ENCODE measurements around the gene DOCK3. TPM values are rescaled to one million over a fixed set of nuclear protein-coding genes. Genes with fewer than 3 reads are reported as not detected.

Gene DOCK3
- total and polyA plus RNA-seq, 2 donors from 2014 or later = 0.49 to 0.54 TPM

DNA sequence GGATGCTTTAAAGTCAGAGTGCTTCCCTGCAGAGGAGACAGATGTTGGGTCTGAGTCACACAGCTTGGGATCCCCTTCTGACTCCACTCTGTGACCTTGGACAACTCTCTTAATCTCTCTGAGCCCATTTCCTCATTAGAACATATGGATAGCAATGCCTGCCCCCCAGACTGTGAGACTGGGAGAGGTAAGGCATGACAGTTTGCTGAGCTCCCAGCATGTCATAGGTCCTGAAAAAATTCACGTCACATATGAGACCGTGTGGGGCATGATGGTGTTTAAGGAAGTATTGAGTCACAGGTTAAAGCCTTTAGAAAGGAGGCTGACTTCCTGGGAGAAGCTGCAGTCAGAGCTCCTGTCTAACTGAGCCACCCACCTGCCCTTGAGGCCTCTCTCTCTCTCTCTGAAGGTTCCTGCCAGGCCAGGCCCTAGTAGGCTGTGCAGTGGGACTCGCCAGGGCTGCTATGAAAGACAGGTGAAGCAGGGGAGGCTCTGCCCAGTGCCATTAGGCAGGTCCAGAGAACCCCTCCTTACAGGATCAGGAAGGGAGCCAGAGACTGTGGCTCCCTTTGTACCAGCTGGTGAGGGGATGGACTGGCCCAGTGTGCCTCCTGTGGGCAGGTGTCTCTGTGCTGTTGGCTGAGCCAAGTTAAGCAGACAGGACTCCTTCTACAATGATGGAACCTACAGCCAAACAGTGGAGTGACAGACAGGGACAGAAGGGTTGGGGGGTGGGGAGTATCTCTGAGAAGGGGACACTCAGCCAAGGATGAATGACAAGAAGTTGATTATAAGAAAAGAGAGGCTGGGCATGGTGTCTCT is 19.5 kb upstream of the DOCK3 start:
- Histone ChIP-seq H3K4me3 (ENCODE audit: low read length in 3 of 3) (no peak overlapping the region), H3K4me1 (ENCODE audit: control insufficient read depth in 2 of 3, insufficient read depth in 2 of 3, low read depth in 1 of 3, low read length in 3 of 3) (no peaks in the 10 kb centered on the region), H3K9ac (ENCODE audit: low read length in 3 of 3) (no peak overlapping the region), H3K9me3 (ENCODE audit: control insufficient read depth in 2 of 3, insufficient read depth in 1 of 3, low read length in 3 of 3) (no peaks in the 10 kb centered on the region), H3K36me3 (ENCODE audit: control insufficient read depth in 2 of 3, insufficient read depth in 3 of 3, low read length in 3 of 3) (no peaks in the 10 kb centered on the region), H3K27me3 (ENCODE audit: control insufficient read depth, insufficient read depth, low read length) (no peaks in the 10 kb centered on the region), H3K27ac (ENCODE audit: low read depth in 2 of 2, low read length in 2 of 2) (no peak overlapping the region)
- FAIRE-seq (no peak), DNase-seq (no peak)
- intact Hi-C loops (cut with DNase I) = no loop called here
- TF ChIP-seq, protein P1, sequence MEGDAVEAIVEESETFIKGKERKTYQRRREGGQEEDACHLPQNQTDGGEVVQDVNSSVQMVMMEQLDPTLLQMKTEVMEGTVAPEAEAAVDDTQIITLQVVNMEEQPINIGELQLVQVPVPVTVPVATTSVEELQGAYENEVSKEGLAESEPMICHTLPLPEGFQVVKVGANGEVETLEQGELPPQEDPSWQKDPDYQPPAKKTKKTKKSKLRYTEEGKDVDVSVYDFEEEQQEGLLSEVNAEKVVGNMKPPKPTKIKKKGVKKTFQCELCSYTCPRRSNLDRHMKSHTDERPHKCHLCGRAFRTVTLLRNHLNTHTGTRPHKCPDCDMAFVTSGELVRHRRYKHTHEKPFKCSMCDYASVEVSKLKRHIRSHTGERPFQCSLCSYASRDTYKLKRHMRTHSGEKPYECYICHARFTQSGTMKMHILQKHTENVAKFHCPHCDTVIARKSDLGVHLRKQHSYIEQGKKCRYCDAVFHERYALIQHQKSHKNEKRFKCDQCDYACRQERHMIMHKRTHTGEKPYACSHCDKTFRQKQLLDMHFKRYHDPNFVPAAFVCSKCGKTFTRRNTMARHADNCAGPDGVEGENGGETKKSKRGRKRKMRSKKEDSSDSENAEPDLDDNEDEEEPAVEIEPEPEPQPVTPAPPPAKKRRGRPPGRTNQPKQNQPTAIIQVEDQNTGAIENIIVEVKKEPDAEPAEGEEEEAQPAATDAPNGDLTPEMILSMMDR (IDR thresholded peaks at IDR 0.05; ENCODE audit: borderline replicate concordance, extremely low read depth, insufficient read depth) = no peak

DNA sequence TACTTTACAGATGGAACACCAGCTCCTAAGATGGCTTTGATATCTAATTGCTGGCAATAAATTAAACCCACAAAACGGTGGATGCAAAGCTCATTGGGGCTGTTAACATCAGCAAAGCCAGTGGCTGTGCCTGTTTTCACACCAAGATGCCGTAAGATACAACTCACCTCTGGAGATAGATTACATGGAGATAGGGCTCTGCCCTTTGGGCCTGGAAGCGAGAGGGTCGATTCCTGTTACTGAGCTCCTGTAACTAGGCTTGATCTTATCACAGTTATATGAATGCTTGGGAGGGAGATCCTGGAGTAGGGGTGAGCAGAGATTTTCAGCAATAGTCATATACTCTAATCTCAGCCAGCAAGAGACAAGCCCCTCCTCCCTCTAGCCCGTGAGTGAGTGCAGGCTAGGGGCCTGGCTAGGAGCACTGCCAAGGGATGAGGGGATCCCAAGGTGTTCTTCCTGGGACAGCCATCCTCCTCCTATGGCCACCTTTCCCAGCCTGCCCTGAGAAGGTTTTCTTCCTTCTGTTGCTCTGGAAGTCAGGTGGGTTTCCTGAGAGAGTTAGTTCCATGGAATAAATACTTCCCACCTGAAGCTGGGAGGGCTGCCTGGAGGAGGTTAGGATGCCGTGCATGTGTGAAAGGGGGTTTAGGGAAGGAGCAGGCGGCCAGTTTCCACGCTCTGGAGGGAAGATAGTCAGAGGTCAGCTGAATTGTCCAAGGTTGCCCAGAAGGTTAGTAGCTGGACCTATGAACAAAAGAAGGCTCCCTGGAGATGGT is 18.1 kb upstream of the DOCK3 start:
- TF ChIP-seq, protein P1 (IDR thresholded peaks at IDR 0.05; ENCODE audit: borderline replicate concordance, extremely low read depth, insufficient read depth) = no peak
- Histone ChIP-seq H3K9me3 (ENCODE audit: control insufficient read depth in 2 of 3, insufficient read depth in 1 of 3, low read length in 3 of 3) (no peaks in the 10 kb centered on the region), H3K4me1 (ENCODE audit: control insufficient read depth in 2 of 3, insufficient read depth in 2 of 3, low read depth in 1 of 3, low read length in 3 of 3) (no peaks in the 10 kb centered on the region), H3K4me3 (ENCODE audit: low read length in 3 of 3) (no peak overlapping the region), H3K36me3 (ENCODE audit: control insufficient read depth in 2 of 3, insufficient read depth in 3 of 3, low read length in 3 of 3) (no peaks in the 10 kb centered on the region), H3K27ac (ENCODE audit: low read depth in 2 of 2, low read length in 2 of 2) (no peak overlapping the region), H3K27me3 (ENCODE audit: control insufficient read depth, insufficient read depth, low read length) (no peaks in the 10 kb centered on the region), H3K9ac (ENCODE audit: low read length in 3 of 3) (no peak overlapping the region)
- intact Hi-C loops (cut with DNase I) = no loop called here
- no peak for FAIRE-seq
- peak in 1 of 5 donors; percentile 25 for DNase-seq

DNA sequence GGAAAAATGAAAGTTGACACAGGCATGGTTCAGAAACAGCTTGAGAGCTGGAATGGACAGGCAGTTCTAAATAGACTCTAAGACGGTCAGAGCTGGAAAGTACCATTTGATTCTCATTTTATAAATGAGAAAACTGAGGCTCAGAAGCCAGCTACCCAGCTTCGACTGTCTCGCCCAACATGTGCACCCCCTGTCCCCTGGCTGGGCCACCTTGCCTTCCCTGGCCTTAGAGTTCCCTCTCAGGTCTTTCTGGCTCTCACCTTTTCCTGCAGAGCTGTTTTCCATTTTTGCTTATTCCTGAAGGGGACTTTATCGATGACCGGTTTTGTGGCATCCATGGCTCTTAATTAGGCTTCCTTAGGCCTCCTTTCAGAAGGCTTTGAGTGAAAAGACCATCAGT is 17.3 kb upstream of the DOCK3 start:
- TF ChIP-seq, protein P1 (IDR thresholded peaks at IDR 0.05; ENCODE audit: borderline replicate concordance, extremely low read depth, insufficient read depth) = no peak
- Histone ChIP-seq H3K4me3 (ENCODE audit: low read length in 3 of 3) (no peak overlapping the region), H3K9me3 (ENCODE audit: control insufficient read depth in 2 of 3, insufficient read depth in 1 of 3, low read length in 3 of 3) (no peaks in the 10 kb centered on the region), H3K36me3 (ENCODE audit: control insufficient read depth in 2 of 3, insufficient read depth in 3 of 3, low read length in 3 of 3) (no peaks in the 10 kb centered on the region), H3K9ac (ENCODE audit: low read length in 3 of 3) (no peak overlapping the region), H3K4me1 (ENCODE audit: control insufficient read depth in 2 of 3, insufficient read depth in 2 of 3, low read depth in 1 of 3, low read length in 3 of 3) (no peaks in the 10 kb centered on the region), H3K27me3 (ENCODE audit: control insufficient read depth, insufficient read depth, low read length) (no peaks in the 10 kb centered on the region), H3K27ac (ENCODE audit: low read depth in 2 of 2, low read length in 2 of 2) (no peak overlapping the region)
- no peak for DNase-seq
- no peak for FAIRE-seq
- intact Hi-C loops (cut with DNase I) = no loop called here

Measured in kidney (tissue), 14 donors.